Mesendoderm (in vitro differentiated cells): ENCODE results near the gene VIT.

Experiments
- DNase-seq: peaks from one replicate; pipeline ENCODE4 v3.0.0; 2013
- H2AK5ac ChIP-seq: 2 replicates; pipeline ENCODE4 v1.6.1; 2013; ENCODE audit warnings: low read length, inconsistent platforms
- H2BK120ac ChIP-seq: 2 replicates; pipeline ENCODE4 v1.6.1; 2013; ENCODE audit warnings: low read depth, mild to moderate bottlenecking, low read length, moderate library complexity, mixed read lengths
- H2BK15ac ChIP-seq: replicated peaks from 2 replicates; pipeline ENCODE4 v1.6.1; 2013; ENCODE audit warnings: low read depth, mild to moderate bottlenecking, moderate library complexity
- H2BK5ac ChIP-seq: 2 replicates; pipeline ENCODE4 v1.6.1; 2013; ENCODE audit warnings: low read length, inconsistent platforms
- H3K18ac ChIP-seq: 2 replicates; pipeline ENCODE4 v1.6.1; 2013; ENCODE audit warnings: mild to moderate bottlenecking, low read length, mixed read lengths
- H3K23ac ChIP-seq: one replicate; pipeline ENCODE4 v1.6.1; 2013; ENCODE audit warnings: low read length
- H3K27ac ChIP-seq: 2 replicates; pipeline ENCODE4 v1.5.1; 2013; ENCODE audit warnings: low read depth, mild to moderate bottlenecking, inconsistent platforms, low read length, moderate library complexity
- H3K27me3 ChIP-seq: 2 replicates; pipeline ENCODE4 v1.6.1; 2013; ENCODE audit warnings: low read length, control low read depth, mild to moderate bottlenecking, inconsistent platforms; ENCODE audit not compliant: insufficient read depth, poor library complexity
- H3K36me3 ChIP-seq: 2 replicates; pipeline ENCODE4 v1.6.1; 2013; ENCODE audit warnings: low read length, inconsistent platforms; ENCODE audit not compliant: control insufficient read depth, insufficient read depth
- H3K4ac ChIP-seq: one replicate; pipeline ENCODE4 v1.6.1; 2013; ENCODE audit warnings: low read depth, mild to moderate bottlenecking, low read length, moderate library complexity
- H3K4me1 ChIP-seq: 2 replicates; pipeline ENCODE4 v1.6.1; 2013; ENCODE audit warnings: low read depth, low read length, inconsistent platforms; ENCODE audit not compliant: control insufficient read depth
- H3K4me2 ChIP-seq: 2 replicates; pipeline ENCODE4 v1.6.1; 2013; ENCODE audit warnings: low read length
- H3K4me3 ChIP-seq: 2 replicates; pipeline ENCODE4 v1.5.1; 2013; ENCODE audit warnings: mild to moderate bottlenecking, low read length
- H3K56ac ChIP-seq: one replicate; pipeline ENCODE4 v1.6.1; 2013; ENCODE audit warnings: low read length
- H3K79me1 ChIP-seq: 2 replicates; pipeline ENCODE4 v1.6.1; 2013; ENCODE audit warnings: low read length, inconsistent platforms
- H3K79me2 ChIP-seq: 2 replicates; pipeline ENCODE4 v1.6.1; 2013; ENCODE audit warnings: mild to moderate bottlenecking, low read length; ENCODE audit not compliant: control insufficient read depth, insufficient read depth
- H3K9ac ChIP-seq: 2 replicates; pipeline ENCODE4 v1.6.1; 2013; ENCODE audit warnings: low read length, inconsistent platforms
- H4K5ac ChIP-seq: one replicate; pipeline ENCODE4 v1.6.1; 2013; ENCODE audit warnings: low read length
- H4K8ac ChIP-seq: one replicate; pipeline ENCODE4 v1.6.1; 2013; ENCODE audit warnings: low read depth, mild to moderate bottlenecking, control low read depth, low read length, moderate library complexity
- WGBS: extraction: QIAGEN DNeasy Blood & Tissue Kit; methylation state at CpG from one replicate; pipeline ENCODE4 v1.1.7; 2013; ENCODE audit warnings: low lambda C conversion rate, missing lambda C conversion rate; ENCODE audit not compliant: insufficient coverage; ENCODE audit errors: extremely low coverage; 5-methylcytosine and 5-hydroxymethylcytosine counted together

VIT gene

DNA sequence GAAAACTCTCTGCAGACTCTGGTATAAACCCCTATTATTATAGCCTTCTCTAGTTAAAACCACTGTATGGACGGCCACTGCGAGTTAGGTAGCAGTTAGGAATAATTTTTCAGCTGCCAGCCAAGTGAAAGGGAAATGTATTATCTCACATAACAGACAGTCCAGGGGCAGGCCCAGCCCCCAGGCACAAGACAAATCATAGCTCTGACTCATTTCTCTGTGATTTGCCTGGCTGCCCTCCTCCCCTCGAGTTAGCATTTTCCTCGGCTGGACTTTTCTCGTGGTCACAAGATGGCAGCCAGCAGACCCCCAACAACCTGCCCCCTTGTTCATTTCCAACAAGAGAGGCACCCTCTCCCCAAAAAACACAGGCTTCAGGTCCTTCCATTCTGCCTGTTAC is 10.5 kb downstream of the VIT start:
- Histone ChIP-seq H4K5ac (no peak overlapping the region), H3K79me2 (no peaks in the 10 kb centered on the region), H3K18ac (no peak overlapping the region), H3K9ac (no peak overlapping the region), H3K36me3 (no peaks in the 10 kb centered on the region), H3K4me1 (peaks cover under 1% of the 10 kb centered on the region), H2AK5ac (no peak overlapping the region), H3K27me3 (no peaks in the 10 kb centered on the region), H3K27ac (no peak overlapping the region), H4K8ac (no peak overlapping the region), H3K4me3 (no peak overlapping the region), H3K56ac (no peak overlapping the region), H2BK5ac (no peak overlapping the region), H2BK120ac (no peak overlapping the region), H3K79me1 (no peaks in the 10 kb centered on the region), H3K23ac (no peak overlapping the region), H3K4me2 (no peak overlapping the region), H2BK15ac (no peak overlapping the region), H3K4ac (no peak overlapping the region)
- no peak for DNase-seq
- no CpG with 5 or more reads among the region's 5 CpGs for WGBS

DNA sequence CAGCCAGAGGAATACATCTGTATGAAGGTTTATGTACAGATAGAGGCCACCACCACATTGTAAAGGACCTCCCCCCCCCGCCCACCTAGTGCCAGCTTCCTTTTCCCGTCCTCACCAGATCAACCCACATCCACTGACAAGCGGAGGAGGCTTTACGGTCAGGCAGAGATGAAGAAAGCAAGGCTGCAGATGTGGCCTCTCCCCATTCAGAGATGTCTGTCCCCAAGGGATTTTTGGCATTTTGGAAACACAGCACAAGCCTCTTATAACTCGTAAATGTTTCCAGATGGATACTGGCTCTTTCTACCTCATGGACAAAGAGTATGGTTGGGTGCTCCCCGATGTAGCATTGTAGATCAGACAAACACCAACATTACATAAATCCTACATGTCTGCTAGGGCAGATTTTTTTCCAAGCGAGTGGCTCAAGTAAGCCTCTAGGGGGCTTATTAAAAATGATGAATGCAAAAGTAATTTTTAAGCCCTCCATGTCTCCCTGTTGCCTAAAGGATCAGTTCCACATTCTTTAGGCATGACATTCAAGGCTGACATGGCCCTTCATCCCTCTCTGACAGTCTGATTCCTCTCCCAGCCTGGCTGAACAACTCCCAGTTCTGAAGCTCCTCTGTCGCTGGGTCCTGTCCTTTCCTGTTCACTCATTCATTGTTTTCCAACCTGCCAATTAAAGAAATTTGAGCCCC is 11.7 kb downstream of the VIT start:
- Histone ChIP-seq H3K79me2 (no peaks in the 10 kb centered on the region), H2BK15ac (no peak overlapping the region), H3K56ac (no peak overlapping the region), H3K4me2 (no peak overlapping the region), H3K9ac (no peak overlapping the region), H3K4me3 (no peak overlapping the region), H2AK5ac (no peak overlapping the region), H3K36me3 (no peaks in the 10 kb centered on the region), H3K23ac (no peak overlapping the region), H2BK120ac (no peak overlapping the region), H2BK5ac (no peak overlapping the region), H3K4ac (no peak overlapping the region), H3K18ac (no peak overlapping the region), H3K27ac (no peak overlapping the region), H3K79me1 (no peaks in the 10 kb centered on the region), H4K5ac (no peak overlapping the region), H3K4me1 (no peaks in the 10 kb centered on the region), H4K8ac (no peak overlapping the region), H3K27me3 (no peaks in the 10 kb centered on the region)
- WGBS, result no CpG with 5 or more reads among the region's 8 CpGs
- DNase-seq, result no peak

DNA sequence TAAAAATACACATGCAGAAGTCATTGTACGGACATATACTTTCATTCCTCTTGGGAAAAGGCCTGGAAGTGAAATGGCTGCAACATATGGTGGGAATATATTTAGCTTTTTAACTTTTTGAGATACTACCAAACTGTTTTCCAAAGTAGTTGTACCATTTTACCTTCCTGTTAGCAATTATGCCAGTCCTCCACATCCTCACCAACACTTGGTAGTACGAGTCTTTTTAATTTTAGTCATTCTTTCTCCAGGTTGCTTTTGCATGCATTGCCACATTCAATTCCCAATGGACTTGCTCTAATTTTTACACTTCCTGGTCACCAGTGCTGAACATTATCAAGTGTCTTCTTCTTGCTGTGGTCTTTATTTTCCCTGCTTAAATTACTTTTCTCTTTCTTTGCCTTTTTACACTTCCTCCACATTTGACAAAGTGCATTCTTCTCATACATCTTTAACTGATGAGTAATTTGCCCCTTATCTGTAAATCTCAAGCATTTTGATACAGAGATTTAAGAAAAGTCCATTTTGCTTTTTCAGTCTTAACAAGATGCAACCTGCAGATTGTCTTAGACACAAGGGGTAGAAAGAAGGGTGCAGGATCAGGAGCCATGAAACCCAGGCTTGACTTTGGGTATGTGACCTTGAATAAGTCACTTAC is 14.5 kb downstream of the VIT start:
- no peak overlapping the region for H2BK15ac ChIP-seq
- no peak overlapping the region for H4K5ac ChIP-seq
- DNase-seq, result no peak
- no peaks in the 10 kb centered on the region for H3K79me1 ChIP-seq
- no peaks in the 10 kb centered on the region for H3K36me3 ChIP-seq
- H3K23ac ChIP-seq, result no peak overlapping the region
- no peaks in the 10 kb centered on the region for H3K4me1 ChIP-seq
- no peak overlapping the region for H2BK5ac ChIP-seq
- H2BK120ac ChIP-seq, result no peak overlapping the region
- no peak overlapping the region for H3K4ac ChIP-seq
- H2AK5ac ChIP-seq, result no peak overlapping the region
- no peak overlapping the region for H3K9ac ChIP-seq
- H3K4me2 ChIP-seq, result no peak overlapping the region
- H3K4me3 ChIP-seq, result no peak overlapping the region
- H3K79me2 ChIP-seq, result no peaks in the 10 kb centered on the region
- no peak overlapping the region for H4K8ac ChIP-seq
- no peak overlapping the region for H3K18ac ChIP-seq
- H3K27me3 ChIP-seq, result no peaks in the 10 kb centered on the region
- WGBS, result no CpG with 5 or more reads among the region's 2 CpGs
- H3K27ac ChIP-seq, result no peak overlapping the region
- H3K56ac ChIP-seq, result no peak overlapping the region

DNA sequence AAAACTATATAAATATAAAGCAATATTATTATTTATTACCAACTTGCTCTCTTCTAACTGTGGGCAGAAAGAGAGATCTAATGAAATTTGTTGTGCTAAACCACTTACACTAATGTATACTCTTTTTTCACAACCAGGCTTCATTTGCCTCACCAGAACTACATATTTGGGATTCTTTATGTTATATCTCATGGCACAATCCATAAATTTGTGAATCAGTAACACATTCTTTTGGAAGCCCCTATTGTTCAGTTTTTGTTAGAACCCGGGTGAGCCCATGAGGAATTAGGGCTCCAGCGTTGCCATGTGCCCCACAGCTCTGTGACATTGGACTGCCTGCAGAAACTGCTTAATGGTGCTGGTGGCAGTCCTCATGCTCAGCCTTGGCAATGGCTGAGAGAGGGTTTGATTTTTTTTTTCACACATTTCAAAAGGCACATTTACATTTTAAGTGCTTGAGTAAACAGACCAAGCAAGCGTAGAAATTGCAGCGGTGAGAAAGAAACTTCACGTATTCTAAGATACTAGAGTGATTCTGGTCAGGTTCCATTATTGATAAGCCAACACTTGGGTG is 15.3 kb downstream of the VIT start:
- H4K8ac ChIP-seq, result no peak overlapping the region
- no peak overlapping the region for H2BK120ac ChIP-seq
- no peak overlapping the region for H2BK5ac ChIP-seq
- H4K5ac ChIP-seq, result no peak overlapping the region
- no peak overlapping the region for H3K9ac ChIP-seq
- H3K79me2 ChIP-seq, result no peaks in the 10 kb centered on the region
- no peak overlapping the region for H2BK15ac ChIP-seq
- no peaks in the 10 kb centered on the region for H3K79me1 ChIP-seq
- WGBS, result no CpG with 5 or more reads among the region's 5 CpGs
- H3K18ac ChIP-seq, result no peak overlapping the region
- H3K56ac ChIP-seq, result no peak overlapping the region
- H3K4me1 ChIP-seq, result no peaks in the 10 kb centered on the region
- H2AK5ac ChIP-seq, result no peak overlapping the region
- H3K4ac ChIP-seq, result no peak overlapping the region
- H3K23ac ChIP-seq, result no peak overlapping the region
- no peaks in the 10 kb centered on the region for H3K36me3 ChIP-seq
- H3K4me2 ChIP-seq, result no peak overlapping the region
- peak; percentile 39 for DNase-seq
- no peak overlapping the region for H3K27ac ChIP-seq
- no peaks in the 10 kb centered on the region for H3K27me3 ChIP-seq
- no peak overlapping the region for H3K4me3 ChIP-seq

DNA sequence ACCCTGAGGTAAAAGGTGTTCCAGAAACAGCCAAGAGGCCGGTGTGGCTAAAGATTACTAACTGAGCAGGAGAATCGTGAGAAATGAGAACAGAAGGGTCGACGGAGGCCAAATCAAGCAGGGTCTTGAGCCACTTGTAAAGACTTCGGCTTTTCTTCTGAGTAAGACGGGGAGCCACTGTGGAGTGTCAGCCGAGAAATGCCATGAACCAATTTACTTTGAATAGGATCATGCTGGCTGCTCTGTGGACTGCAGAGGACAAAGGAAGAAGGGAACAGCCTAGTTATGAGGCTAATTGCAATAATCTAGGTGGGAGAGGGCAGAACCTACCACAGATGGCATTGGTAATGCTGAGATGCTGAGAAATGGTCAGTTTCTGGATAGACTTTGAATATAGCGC is 16.8 kb downstream of the VIT start:
- Histone ChIP-seq H4K8ac (no peak overlapping the region), H3K4me1 (peaks cover 2% of the 10 kb centered on the region), H2BK5ac (no peak overlapping the region), H3K9ac (no peak overlapping the region), H3K79me2 (no peaks in the 10 kb centered on the region), H2AK5ac (no peak overlapping the region), H4K5ac (no peak overlapping the region), H3K27ac (no peak overlapping the region), H3K18ac (no peak overlapping the region), H3K79me1 (no peaks in the 10 kb centered on the region), H3K4me3 (no peak overlapping the region), H3K56ac (no peak overlapping the region), H3K4ac (no peak overlapping the region), H3K36me3 (no peaks in the 10 kb centered on the region), H3K4me2 (no peak overlapping the region), H3K27me3 (no peaks in the 10 kb centered on the region), H3K23ac (no peak overlapping the region), H2BK15ac (no peak overlapping the region), H2BK120ac (no peak overlapping the region)
- peak; percentile 22 for DNase-seq
- no CpG with 5 or more reads among the region's 8 CpGs for WGBS
